T-helper 2 cell (primary cell): ENCODE data around the gene FGB.
"Not testable (repeated sequence)": the region's sequence is repeated elsewhere in the genome, so short reads cannot be mapped to it uniquely, and the experiment has no call there.

ENCODE experiments used
- DNase-seq, 5 experiments: peaks; one replicate each; pipeline versions ENCODE4 v3.0.0 to v3.0.0-alpha.2; 2012 to 2022

FGB gene

DNA sequence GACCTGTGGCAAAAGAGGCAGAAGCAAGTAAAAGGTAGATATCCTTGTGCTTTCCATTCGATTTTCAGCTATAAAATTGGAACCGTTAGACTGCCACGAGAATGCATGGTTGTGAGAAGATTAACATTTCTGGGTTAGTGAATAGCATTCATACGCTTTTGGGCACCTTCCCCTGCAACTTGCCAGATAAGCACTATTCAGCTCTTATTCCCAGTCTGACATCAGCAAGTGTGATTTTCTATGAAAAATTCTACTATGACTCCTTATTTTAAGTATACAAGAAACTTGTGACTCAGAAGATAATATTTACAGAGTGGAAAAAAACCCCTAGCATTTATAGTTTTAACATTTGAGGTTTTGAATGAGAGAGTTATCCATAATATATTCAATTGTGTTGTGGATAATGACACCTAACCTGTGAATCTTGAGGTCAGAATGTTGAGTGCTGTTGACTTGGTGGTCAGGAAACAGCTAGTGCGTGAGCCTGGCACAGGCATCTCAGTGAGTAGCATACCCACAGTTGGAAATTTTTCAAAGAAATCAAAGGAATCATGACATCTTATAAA is 3.9 kb downstream of the FGB start:
- no peak for DNase-seq

DNA sequence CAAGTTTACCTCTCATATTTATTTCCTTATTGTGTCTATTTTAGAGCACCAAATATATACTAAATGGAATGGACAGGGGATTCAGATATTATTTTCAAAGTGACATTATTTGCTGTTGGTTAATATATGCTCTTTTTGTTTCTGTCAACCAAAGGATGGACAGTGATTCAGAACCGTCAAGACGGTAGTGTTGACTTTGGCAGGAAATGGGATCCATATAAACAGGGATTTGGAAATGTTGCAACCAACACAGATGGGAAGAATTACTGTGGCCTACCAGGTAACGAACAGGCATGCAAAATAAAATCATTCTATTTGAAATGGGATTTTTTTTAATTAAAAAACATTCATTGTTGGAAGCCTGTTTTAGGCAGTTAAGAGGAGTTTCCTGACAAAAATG is 6.2 kb downstream of the FGB start:
- no peak for DNase-seq

DNA sequence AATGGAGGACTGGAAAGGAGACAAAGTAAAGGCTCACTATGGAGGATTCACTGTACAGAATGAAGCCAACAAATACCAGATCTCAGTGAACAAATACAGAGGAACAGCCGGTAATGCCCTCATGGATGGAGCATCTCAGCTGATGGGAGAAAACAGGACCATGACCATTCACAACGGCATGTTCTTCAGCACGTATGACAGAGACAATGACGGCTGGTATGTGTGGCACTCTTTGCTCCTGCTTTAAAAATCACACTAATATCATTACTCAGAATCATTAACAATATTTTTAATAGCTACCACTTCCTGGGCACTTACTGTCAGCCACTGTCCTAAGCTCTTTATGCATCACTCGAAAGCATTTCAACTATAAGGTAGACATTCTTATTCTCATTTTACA is 6.8 kb downstream of the FGB start:
- no peak for DNase-seq

DNA sequence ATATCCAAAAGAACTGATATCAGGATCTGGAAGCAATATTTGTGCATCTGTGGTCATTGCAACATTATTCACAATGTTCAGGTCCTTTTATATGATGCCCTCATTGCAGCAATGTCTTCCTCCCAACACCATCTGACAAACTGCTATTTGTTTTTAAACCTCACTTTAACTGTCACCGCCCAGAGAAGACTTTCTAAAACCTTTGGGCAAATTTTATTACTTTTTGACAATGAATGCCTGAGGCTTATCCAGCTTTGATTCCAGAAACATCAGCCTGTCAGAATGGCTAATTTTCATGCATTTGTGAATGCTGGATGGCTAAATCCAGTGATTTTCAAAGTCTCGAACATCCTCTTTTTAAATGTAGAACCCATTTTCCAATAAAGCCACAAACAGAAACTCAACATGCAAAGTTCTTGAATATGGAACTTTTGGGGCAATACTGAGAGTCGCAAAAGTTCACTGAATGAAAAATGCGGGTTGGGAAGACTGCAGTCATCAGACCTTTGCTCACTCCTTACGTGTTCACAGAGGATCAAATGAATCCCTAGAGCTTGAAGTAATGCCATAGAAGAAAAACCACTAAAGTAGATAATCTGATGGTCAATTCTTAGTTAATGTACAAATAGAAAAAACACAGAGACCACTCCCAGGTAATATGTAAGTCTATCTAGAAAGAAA is 10.5 kb downstream of the FGB start:
- DNase-seq: no peak

DNA sequence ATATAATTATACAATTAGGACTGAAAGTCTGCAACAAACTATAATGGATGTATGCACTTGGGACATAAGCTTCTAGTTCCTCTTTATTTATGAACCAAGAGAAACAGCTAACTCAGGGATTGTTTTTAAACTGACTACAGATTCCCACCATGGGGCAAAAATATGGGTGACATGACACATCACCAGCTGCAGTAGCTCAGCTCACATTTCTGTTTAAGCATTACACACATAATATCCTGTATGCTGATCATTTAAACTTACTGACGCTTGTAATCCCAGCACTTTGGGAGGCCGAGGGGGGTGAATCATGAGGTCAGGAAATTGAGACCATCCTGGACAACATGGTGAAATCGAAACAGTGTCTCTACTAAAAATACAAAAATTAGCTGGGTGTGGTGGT is 11.5 kb downstream of the FGB start:
- DNase-seq: no peak

DNA sequence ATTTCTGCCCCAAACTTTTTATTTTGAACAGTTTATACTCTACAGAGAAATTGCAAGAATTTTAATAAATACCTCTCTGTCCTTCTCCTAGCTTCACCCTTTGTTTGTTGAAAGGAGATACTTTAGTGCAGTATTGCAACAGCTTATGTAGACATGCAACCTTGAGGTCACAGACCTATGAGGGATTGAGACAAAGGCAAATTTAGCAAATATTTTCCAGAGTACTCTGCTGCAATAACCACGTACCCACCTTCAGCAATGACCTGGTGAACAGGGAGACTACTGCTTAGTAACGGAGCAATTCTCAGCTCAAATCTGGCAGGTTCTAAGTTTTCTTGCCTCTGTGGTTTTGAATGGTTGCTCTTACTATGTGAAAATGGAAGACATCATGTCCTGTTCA is 14.5 kb downstream of the FGB start:
- DNase-seq: no peak

DNA sequence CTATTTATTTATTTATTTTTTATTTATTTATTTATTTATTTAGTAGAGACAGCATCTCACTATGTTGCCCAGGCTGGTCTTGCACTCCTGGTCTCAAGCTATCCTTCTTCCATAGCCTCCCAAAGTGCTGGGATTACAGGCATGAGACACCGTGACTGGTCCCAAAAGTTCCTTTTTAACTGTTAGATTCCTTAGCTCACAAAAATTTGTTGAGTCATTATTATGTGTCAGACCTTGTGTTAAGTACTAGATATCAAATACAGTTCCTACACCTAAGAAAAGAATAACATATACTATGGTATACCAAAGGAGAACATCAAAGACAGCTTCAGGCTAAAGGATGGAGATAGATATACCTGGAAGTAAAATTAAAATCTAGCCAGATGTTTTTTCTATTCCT is 16.1 kb downstream of the FGB start:
- no peak for DNase-seq

DNA sequence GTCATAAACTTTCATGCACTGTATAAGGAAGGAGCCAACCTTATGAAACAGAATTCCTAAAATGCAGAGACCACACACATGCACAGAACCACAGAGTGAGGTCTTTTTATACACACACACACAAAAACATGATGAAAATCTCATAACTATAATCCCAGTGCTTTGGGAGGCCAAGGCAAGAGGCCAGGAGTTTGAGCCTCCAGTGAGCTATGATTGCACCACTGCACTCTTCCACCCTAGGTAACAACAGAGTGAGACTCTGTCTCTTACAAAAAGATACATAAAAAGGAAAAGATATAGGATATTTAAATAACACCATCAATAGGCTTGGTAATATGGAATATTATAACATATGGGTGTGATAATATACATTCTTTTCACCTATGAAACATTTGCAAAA is 17.1 kb downstream of the FGB start:
- no peak for DNase-seq

DNA sequence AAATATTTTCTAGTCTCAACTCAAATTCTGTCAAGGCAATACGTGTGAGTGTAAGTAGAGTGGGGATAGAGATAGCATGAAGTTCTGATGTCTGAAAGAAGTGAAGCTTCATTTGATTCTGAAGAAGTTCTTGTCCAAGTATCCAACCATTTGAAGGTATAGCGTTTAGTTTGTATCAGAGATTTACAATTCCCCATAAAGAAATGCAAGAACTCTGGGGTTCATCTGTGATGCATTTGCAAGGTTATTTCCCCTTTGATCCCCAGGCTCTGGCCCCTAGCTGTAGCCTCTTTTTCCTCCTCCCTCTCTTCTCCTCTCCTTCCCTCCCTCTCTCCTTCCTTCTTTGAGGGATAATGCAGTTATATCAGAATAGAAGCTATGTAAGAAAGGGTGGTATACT is 19.9 kb downstream of the FGB start:
- DNase-seq: no peak

DNA sequence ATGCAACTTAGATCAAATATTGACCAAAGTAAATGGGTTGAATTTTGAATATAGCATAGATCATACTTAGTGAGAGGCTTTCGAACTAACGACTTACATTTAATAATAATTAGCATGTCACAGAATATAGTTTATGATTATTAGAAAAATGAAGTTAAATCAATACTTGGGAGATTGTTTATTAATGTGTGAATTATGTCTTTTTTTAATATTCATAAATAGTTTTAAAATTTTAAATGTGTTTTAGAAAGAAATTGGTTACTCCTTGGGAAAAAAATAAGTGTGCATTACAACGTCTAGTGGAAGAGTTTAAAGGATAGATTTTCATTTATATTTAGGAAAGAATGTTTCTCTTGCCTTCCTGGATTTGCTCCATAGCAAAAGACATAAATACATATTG is 20.4 kb downstream of the FGB start:
- DNase-seq: no peak

DNA sequence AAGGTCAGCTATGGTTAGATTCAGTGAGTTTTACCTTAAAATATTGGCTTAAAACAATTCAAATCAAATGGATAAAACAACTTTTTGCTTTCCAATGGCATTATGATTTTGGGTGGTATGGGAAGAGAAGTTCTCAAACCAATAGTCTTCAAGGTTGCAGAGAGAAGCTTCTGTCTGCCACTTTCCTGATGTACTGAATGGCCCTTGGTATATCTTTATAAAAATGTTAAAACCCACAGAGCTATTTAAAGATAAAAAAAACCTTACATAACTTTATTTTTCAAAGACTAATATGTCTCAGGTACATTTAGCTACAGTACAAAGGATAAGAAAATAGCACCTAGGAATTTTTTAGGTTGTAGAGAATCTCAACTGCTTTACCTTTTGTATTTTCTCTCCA is 20.9 kb downstream of the FGB start:
- no peak for DNase-seq

DNA sequence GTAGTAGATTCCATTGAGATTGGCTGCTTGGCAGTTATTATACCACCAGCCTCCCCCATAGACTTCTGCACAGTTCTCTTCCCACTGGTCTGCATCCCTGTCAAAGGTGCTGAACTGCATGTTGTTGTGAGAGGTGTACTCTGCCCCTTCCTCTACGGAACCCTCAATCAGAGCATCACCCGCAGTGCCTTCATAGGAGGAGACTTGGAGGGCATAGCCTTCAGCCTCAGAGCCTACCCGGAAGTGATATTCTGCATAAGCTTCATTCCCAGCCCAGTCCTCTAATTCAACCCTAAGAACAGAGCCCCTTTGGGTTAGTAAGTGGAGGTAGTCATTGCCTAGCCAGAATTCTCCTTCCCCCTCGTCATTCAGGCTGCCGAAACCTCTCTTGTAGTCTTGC is 21.4 kb downstream of the FGB start:
- DNase-seq: no peak

DNA sequence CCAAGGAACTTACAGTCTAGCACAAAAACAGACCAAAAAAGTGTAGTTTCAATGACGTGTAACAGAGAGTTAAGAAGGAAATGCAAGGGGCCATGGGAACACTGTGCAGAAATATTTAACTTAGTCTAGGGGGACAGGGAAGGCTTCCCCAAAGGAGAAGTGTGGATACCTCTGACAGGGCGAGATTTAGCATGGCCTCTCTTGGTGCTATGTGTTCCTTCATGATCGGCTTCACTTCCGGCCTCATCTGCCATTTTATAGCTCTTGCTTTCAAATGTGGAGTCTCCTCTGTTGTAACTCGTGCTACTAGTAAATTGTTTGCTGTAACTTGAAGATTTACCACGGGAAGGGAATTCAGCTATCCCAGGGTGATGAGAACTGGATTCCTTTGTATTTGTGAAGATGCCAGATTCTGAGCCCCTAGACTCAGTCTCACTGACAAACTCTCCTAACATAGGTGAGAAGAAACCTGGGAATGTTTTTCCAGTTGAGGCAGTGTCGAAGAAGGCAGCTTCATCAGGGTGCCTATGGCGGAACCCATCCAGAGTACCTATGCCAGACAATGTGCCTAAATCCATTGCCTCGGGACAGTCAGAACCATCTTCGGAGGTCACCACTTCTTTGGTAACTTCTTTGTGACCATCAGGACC is 22.7 kb downstream of the FGB start:
- DNase-seq: no peak

DNA sequence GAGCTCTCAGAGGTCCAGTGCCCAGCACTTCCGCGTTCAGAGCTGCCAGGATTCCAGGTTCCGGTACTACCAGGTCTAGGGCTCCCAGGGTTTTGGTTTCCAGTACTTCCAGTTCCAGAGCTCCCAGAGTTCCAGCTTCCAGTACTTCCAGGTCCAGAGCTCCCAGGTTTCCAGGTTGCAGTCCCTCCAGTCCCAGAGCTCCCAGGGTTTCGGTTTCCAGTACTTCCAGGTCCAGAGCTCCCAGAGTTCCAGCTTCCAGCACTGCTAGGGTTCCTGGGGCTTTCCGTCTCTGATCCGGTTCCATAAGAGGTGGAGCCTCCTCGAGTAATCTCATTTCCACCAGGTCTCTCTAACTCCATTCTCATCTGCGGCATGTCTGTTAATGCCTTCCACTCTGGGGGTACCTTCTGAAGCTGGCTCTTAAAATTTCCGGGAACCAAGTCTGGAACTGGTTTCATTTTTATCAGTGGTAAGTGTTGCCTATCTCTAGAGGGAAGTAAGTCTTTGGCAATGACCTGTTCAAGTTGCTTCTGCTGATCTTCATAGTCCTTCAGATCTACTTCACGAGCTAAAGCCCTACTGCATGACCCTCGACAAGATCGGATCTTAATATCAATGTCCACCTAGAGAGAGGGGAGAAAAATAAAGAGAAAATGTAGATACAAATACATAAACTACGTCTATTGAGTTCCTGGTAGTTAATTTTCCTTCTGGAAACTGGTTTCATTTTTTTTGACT is 23.7 kb downstream of the FGB start:
- no peak for DNase-seq

DNA sequence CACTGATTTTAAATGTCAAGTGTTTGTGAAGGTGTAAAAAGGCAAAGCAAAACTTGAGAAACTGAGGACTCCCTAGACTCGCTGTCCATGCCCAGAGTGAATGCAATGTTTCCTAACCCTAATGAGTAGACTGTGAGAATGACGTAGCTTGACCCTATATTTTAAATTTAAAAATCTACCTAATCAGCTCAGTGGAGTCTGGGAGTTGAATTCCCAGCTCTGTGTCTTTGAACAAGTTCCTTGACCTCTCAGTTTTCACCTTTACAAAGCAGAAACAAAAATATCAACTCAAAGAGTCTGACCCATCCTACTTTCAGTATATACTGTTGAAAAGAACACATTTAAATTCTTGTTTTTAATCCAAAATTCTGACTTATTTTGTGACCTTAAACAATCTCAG is 25.4 kb downstream of the FGB start:
- DNase-seq: no peak

DNA sequence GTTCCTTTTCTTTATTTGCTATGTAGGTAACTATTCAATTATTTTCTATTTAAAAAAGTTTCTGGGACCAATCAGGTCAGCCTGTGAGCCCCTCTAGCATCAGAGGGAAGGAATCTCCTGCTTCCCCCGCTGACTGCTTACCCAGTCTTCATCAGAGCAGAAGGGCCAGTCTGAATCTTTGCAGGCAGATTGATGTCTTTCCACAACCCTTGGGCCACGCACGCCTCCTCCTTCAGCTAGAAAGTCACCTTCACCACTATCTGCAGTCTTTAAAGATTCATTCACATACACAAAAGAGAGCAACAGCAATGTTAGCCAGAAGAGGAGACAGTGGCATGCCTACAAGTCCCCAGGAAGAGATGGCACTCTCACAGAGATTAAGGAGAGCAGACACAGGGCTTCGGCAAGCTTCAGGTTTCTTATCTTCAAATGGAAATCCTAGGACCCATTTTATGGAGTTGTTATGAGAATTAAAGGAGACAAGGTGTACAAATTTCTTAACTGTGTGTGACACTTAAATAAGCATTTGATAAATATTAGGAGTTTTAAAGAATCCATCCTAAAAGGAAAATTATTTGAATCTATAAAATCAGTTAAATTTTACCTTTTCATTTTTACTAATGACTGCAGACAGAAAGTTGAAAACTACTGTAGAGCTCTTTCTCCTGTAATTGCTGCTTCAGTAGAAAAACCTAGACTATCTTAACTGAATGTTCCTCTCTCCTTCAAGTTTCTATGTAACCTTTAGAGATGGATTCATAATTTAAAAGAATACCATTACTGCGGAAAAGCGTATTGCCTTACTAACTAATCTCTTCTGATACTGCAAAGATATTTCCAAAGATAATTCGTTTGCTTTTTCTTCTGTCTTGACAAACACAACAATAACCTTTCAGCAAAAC is 26.7 kb downstream of the FGB start:
- DNase-seq: no peak

DNA sequence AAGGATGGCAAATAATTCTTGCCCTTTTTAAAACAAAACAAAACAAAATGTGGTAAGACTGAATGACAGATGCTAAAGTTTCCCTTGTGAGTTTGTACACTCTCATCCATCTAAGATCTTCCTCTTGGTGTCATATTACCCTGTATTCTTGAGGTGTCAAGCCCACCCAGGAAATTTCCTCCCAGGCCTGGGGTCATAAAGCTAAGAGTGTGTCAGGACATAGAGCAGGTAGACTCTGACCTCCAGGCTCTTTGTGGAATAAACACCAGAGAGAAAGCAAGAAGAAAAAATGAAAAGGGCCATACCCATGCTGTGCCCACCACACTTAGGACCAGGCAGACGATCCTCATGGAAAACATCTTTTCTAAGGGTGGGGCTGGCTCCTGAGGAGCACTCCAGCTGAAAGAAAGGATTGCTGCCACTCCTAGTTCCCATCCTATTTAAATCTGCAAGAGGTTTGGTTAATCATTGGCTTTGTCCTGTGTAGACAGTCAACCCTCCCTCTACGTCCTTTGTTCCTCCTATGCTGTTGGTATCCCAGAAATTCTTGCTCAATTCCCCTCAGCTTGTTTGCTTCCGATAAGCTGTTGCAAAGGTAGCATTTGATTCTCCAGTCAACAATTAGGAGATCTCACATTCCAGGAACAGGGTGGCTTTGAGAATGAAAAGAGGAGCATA is 27.7 kb downstream of the FGB start, which contains the start of gene FGA:
FGA (minus strand) TSS at position 414 of the 678 bp plus-strand sequence; CDS start at position 359, 55 bp downstream.
- DNase-seq: no peak

DNA sequence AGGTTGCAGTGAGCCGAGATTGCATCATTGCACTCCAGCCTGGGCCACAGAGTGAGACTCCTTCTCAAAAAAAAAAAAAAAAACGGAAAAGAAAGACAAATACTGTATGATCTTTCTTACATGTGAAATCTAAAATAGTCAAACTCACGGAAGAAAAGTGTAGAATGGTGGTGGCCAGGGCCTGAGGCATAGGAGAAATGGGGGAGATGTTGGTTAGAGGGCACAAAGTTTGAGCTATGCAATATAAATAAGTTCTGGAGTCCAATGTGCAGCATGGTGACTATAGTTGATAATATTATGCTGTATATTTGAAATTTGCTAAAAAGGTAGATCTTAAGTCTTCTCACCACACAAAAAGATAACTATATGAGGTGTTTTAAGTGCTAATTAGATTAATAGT is 29.1 kb downstream of the FGB start:
- DNase-seq: no peak

DNA sequence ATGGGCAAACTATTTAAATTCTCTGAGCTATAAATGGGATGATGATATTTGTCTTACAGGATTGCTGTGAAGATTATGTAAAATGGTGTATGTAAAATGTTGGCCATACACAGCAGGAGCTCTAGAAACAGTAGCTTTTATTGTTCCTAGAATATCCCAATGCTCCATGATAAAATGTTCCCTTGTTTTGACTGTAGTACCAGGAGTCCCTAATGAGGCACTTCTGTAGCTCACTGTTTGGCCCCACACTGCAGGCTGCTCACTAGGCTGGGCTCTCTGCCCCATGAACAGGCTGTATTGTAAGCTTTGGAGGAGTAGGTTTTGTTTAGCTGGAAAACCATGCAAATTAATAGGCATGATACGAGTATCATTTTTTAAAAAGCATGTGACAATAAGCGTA is 31.1 kb downstream of the FGB start:
- no peak for DNase-seq

DNA sequence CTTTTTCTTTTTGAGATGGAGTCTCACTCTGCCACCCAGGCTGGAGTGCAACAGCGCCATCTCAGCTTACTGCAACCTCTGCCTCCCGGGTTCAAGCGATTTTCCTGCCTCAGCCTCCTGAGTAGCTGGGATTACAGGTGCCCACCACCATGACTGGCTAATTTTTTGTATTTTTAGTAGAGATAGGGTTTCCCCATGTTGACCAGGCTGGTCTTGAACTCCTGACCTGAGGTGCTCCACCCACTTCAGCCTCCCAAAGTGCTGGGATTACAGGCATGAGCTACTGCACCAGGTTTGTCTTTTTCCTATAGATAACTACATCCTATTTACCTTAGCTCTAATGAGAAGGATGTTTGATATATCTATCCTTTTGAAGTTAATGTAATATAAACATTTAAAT is 31.5 kb downstream of the FGB start:
- DNase-seq: not testable (repeated sequence)

DNA sequence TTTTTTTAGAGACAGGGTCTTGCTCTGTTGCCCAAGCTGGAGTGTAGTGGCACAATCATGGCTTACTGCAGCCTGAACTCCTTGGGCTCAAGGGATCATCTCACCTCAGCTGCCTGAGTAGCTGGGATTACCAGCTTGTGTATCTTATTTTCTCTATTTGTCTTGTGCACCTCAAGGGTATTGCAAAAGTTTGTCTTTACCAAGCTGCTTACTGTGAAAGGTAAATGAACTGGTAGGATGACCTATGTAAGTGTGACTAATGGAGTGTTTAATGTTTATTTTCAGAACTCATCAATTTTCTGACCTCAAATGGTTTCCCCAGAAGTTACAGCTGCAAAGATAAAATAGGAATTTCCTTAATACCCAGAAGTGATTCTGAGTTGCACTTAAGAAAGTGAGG is 33.0 kb downstream of the FGB start:
- DNase-seq: no peak

DNA sequence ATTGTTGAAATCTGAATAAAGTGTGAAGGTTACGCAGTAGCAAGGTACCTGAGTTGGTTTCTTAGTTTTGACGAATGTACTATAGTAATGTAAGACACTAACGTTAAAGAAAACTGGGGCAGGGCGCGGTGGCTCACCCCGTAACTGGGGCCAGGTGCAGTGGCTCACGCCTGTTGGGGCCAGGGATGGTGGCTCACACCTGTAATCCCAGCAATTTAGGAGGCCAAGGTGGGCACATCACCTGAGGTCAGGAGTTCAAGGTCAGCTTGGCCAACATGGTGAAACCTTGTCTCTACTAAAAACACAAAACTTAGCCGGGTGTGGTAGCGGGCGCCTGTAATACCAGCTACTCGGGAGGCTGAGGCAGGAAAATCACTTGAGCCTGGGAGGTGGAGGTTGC is 34.5 kb downstream of the FGB start:
- DNase-seq: not testable (repeated sequence)
